OCI-LY3 (cell line): ENCODE measurements around the gene SNX25.

Experiments
- EZH2phosphoT487 ChIP-seq: fragments of 200-600 bp; shearing (Covaris generic); IDR thresholded peaks from 2 replicates; pipeline ENCODE4 v1.6.1; 2018; ENCODE audit warnings: antibody characterized with exemption, mixed run types, low read depth
- TF ChIP-seq, protein P1 (sequence below): fragments of 200-600, 300-600 bp; sonication (generic); IDR thresholded peaks from 2 replicates; pipeline ENCODE4 v1.5.1; 2014; ENCODE audit warnings: antibody characterized with exemption, low read length, low read depth

GRCh38 chr4:185235119-185235842 lies 25.9 kb downstream of the SNX25 start:
- TF ChIP-seq, protein P1, sequence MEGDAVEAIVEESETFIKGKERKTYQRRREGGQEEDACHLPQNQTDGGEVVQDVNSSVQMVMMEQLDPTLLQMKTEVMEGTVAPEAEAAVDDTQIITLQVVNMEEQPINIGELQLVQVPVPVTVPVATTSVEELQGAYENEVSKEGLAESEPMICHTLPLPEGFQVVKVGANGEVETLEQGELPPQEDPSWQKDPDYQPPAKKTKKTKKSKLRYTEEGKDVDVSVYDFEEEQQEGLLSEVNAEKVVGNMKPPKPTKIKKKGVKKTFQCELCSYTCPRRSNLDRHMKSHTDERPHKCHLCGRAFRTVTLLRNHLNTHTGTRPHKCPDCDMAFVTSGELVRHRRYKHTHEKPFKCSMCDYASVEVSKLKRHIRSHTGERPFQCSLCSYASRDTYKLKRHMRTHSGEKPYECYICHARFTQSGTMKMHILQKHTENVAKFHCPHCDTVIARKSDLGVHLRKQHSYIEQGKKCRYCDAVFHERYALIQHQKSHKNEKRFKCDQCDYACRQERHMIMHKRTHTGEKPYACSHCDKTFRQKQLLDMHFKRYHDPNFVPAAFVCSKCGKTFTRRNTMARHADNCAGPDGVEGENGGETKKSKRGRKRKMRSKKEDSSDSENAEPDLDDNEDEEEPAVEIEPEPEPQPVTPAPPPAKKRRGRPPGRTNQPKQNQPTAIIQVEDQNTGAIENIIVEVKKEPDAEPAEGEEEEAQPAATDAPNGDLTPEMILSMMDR, result no peak
- TF ChIP-seq EZH2phosphoT487, result no peak
